Endometrial microvascular endothelial cells (primary cell): ENCODE data around the gene GJD2. TPM values are rescaled to one million over a fixed set of nuclear protein-coding genes. Genes with fewer than 3 reads are reported as not detected.

Experiments used
- total RNA-seq: library from RNA; depleted of rRNA; stranded (reverse); fragments of >200 nt; gene quantifications from one replicate; pipeline ENCODE4 v1.2.3, GENCODE V29; 2015; ENCODE audit errors: inconsistent ontology term

Gene GJD2
- total RNA-seq, 1 donor from 2014 or later, result not detected

Other genes with a start within 250 kb of the GJD2 start
- gene GOLGA8B, start 171.3 kb downstream of the GJD2 start, total RNA-seq, result 17.6 TPM
- not detected for gene ACTC1, start 40.6 kb upstream of the GJD2 start, total RNA-seq
- 23.0 TPM for gene AQR, start 214.7 kb upstream of the GJD2 start, total RNA-seq
- 21.6 TPM for gene ZNF770, start 233.3 kb upstream of the GJD2 start, total RNA-seq